SK-N-SH (cell line): ENCODE measurements around the gene TSHB.

ENCODE experiments used
- TAF1 ChIP-seq: IDR thresholded peaks from 2 replicates; pipeline ENCODE4 v1.6.1; 2012; ENCODE audit warnings: low read depth, mild to moderate bottlenecking, low read length, moderate library complexity, borderline replicate concordance
- YY1 ChIP-seq: IDR thresholded peaks from 2 replicates; pipeline ENCODE4 v1.4.0; 2012; ENCODE audit warnings: low read depth, mild to moderate bottlenecking
- TF ChIP-seq, protein P1 (sequence below): fragments of 200-600 bp; sonication (generic); IDR thresholded peaks from 2 replicates; pipeline ENCODE4 v1.6.1; 2017; ENCODE audit warnings: antibody characterized with exemption, mild to moderate bottlenecking, moderate library complexity
- TF ChIP-seq, protein P2 (sequence below): fragments of 150-350 bp; IDR thresholded peaks from 2 replicates; pipeline ENCODE4 v1.6.1; 2017; ENCODE audit warnings: antibody characterized with exemption, low read length, low read depth, borderline replicate concordance

GRCh38 chr1:115006191-115006590 lies 23.4 kb upstream of the TSHB start:
- TF ChIP-seq, protein P1, sequence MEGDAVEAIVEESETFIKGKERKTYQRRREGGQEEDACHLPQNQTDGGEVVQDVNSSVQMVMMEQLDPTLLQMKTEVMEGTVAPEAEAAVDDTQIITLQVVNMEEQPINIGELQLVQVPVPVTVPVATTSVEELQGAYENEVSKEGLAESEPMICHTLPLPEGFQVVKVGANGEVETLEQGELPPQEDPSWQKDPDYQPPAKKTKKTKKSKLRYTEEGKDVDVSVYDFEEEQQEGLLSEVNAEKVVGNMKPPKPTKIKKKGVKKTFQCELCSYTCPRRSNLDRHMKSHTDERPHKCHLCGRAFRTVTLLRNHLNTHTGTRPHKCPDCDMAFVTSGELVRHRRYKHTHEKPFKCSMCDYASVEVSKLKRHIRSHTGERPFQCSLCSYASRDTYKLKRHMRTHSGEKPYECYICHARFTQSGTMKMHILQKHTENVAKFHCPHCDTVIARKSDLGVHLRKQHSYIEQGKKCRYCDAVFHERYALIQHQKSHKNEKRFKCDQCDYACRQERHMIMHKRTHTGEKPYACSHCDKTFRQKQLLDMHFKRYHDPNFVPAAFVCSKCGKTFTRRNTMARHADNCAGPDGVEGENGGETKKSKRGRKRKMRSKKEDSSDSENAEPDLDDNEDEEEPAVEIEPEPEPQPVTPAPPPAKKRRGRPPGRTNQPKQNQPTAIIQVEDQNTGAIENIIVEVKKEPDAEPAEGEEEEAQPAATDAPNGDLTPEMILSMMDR, result no peak
- no peak for TF ChIP-seq YY1
- TF ChIP-seq, protein P2, sequence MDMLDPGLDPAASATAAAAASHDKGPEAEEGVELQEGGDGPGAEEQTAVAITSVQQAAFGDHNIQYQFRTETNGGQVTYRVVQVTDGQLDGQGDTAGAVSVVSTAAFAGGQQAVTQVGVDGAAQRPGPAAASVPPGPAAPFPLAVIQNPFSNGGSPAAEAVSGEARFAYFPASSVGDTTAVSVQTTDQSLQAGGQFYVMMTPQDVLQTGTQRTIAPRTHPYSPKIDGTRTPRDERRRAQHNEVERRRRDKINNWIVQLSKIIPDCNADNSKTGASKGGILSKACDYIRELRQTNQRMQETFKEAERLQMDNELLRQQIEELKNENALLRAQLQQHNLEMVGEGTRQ, result no peak
- TF ChIP-seq TAF1, result no peak
